Gastrocnemius medialis (tissue), 4 donors: ENCODE data around the gene TNS3.

Experiments used
- CTCF ChIP-seq, 5 experiments: fragments of 450-650 bp in 3 of 5; fragments of 200-600 bp in 2 of 5; sonication (generic) in 2 of 5; IDR thresholded peaks in 4 of 5; conservative IDR thresholded peaks in 1 of 5; 1 replicate in 4 of 5; 2 replicates in 1 of 5; pipeline ENCODE4 v1.5.1; 2016 to 2019; ENCODE audit warnings: antibody characterized with exemption in 5 of 5, mild to moderate bottlenecking in 3 of 5, moderate library complexity in 3 of 5
- POLR2A ChIP-seq, 2 donors: fragments of 450-650 bp; IDR thresholded peaks; one replicate each; pipeline ENCODE4 v1.6.1; 2017; ENCODE audit warnings: antibody characterized with exemption in 2 of 2, mild to moderate bottlenecking in 2 of 2, moderate library complexity in 2 of 2

DNA sequence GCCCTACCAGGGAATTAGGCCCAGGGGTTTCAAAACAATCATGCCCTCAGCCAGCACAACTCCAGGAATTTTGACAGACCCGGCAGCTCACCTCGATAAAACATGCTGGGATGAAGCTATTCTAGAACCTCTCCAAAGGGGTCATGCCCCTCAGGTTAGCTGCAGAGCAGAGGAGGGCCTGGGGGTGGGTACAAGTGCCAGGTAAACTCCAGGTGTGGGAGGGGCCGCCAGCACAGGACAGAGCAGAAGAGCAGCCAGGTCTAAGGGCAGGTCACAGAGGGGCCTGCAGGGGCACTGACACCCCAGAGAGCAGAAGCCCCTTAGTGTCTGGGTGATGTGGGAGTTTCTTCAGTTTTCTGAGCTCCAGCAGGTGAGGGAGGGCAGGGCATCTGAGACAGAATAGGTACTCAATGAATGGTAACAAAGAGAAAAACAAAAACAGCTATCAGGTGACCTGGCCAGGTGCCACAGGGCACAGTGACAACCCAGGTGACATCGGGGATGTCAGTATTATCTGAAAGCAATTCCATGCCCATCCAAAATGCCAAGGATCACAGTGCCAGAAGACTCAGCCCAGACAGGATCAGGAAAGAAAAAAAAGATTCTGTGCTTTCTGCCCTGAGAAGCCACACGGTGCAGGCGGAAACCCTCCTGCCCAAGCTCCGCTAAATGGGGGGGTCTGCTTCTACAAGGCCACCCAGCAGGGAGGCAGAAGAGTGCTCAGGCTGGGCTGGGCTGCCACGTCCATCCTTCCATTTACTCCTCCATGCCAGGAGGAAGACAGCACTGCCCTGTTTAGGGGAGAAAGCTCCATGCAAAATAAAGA is 104.5 kb downstream of the TNS3 start:
- TF ChIP-seq CTCF (IDR thresholded peaks at IDR 0.05 in 4 of 5, conservative IDR thresholded peaks at IDR 0.05 in 1 of 5) (no peak), POLR2A (IDR thresholded peaks at IDR 0.05) (no peak)
